ENCODE measurements around the gene GRID1. TPM values are rescaled to one million over a fixed set of nuclear protein-coding genes. Genes with fewer than 3 reads are reported as not detected.
"Not testable (repeated sequence)": the region's sequence is repeated elsewhere in the genome, so short reads cannot be mapped to it uniquely, and the experiment has no call there.

The GRID1 gene
- polyA plus RNA-seq, 1 of the 3 experiments (the other 2 are of a cell fraction): 0.13 TPM

GRCh38 chr10:86390337-86391120 lies 23.9 kb upstream of the GRID1 start (continued):
- TF ChIP-seq TAF1 (IDR thresholded peaks at IDR 0.05; ENCODE audit: borderline replicate concordance, low read depth, low read length) (no peak), SMC3 (IDR thresholded peaks at IDR 0.05; ENCODE audit: low read depth, low read length) (no peak), TEAD4 (IDR thresholded peaks at IDR 0.05; ENCODE audit: borderline replicate concordance, insufficient read depth) (no peak), GATA2 (CRISPR knock-in tag; IDR thresholded peaks at IDR 0.05) (no peak), MXI1 (IDR thresholded peaks at IDR 0.05; ENCODE audit: low read depth, low read length) (no peak)

GRCh38 chr10:86389441-86390193 lies 23.0 kb upstream of the GRID1 start:
- TF ChIP-seq TEAD4 (IDR thresholded peaks at IDR 0.05; ENCODE audit: borderline replicate concordance, insufficient read depth) (no peak), MEF2A (IDR thresholded peaks at IDR 0.05; ENCODE audit: borderline replicate concordance, low read depth) (no peak), ELF1 (IDR thresholded peaks at IDR 0.05) (no peak)

GRCh38 chr10:86389109-86389440 lies 22.5 kb upstream of the GRID1 start:
- DNase-seq: not testable (repeated sequence)
- 83% methylated on average over 12 of the region's 12 CpGs for WGBS (ENCODE audit: low lambda C conversion rate)
- CTCF ChIA-PET: interaction anchor here (0.7 kb wide), 1 partner anchor 10 kb away, joined by 3 read pairs; no protein-coding TSS in a partner anchor

More at GRCh38 chr10:86389441-86390193, 23.0 kb upstream of the GRID1 start:
- ChIA-PET CTCF (interaction anchor here (0.7 to 3.2 kb wide), 2 partner anchors 9 to 12 kb away, joined by 3 to 12 read pairs; no protein-coding TSS in a partner anchor), POLR2A (no interaction called here)
- Histone ChIP-seq H3K4me2 (no peak overlapping the region), H3K79me2 (ENCODE audit: insufficient read depth) (no peaks in the 10 kb centered on the region), H3K4me1 (ENCODE audit: control insufficient read depth in 1 of 2, insufficient read depth in 2 of 2, low read depth in 1 of 2, low read length in 1 of 2) (no peaks in the 10 kb centered on the region), H3K27me3 (ENCODE audit: insufficient read depth) (no peaks in the 10 kb centered on the region), H3K27ac (ENCODE audit: low read depth in 2 of 2, low read length in 1 of 2) (no peak overlapping the region), H3K9me3 (no peaks in the 10 kb centered on the region), H3K36me3 (replicated peaks in 1 of 2; ENCODE audit: control insufficient read depth in 1 of 2, insufficient read depth in 2 of 2, low read length in 1 of 2) (no peaks in the 10 kb centered on the region), H3K9me2 (no peaks in the 10 kb centered on the region), H3F3A (replicated peaks; ENCODE audit: insufficient read depth) (no peaks in the 10 kb centered on the region), H3K4me3 (ENCODE audit: low read depth in 2 of 2, low read length in 1 of 2) (no peak overlapping the region), H4K20me1 (ENCODE audit: insufficient read depth) (no peaks in the 10 kb centered on the region), H2AFZ (ENCODE audit: low read depth) (no peak overlapping the region), H3K9ac (no peak overlapping the region)
- no peak for DNase-seq
- WGBS (ENCODE audit: low lambda C conversion rate): 83% methylated on average over 23 of the region's 53 CpGs

More at GRCh38 chr10:86389109-86389440, 22.5 kb upstream of the GRID1 start:
- H3K9me3 ChIP-seq; H3K4me1 ChIP-seq (ENCODE audit: control insufficient read depth in 1 of 2, insufficient read depth in 2 of 2, low read depth in 1 of 2, low read length in 1 of 2); H2AFZ ChIP-seq (ENCODE audit: low read depth); H3K36me3 ChIP-seq (replicated peaks in 1 of 2; ENCODE audit: control insufficient read depth in 1 of 2, insufficient read depth in 2 of 2, low read length in 1 of 2); H3K27me3 ChIP-seq (ENCODE audit: insufficient read depth); H3K9me2 ChIP-seq; POLR2A ChIA-PET; H3K79me2 ChIP-seq (ENCODE audit: insufficient read depth); H3K4me3 ChIP-seq (ENCODE audit: low read depth in 2 of 2, low read length in 1 of 2); H3K27ac ChIP-seq (ENCODE audit: low read depth in 2 of 2, low read length in 1 of 2); H4K20me1 ChIP-seq (ENCODE audit: insufficient read depth); H3F3A ChIP-seq (replicated peaks; ENCODE audit: insufficient read depth); H3K9ac ChIP-seq; H3K4me2 ChIP-seq: not testable (repeated sequence)
